Limb (tissue), 2 donors: Measurements from ENCODE around the gene OSCP1.

ENCODE experiments used
- DNase-seq, 2 donors: peaks; one replicate each; pipeline ENCODE4 v3.0.0-alpha.2; 2016; ENCODE audit errors: extremely low spot score in 2 of 2

Gene OSCP1

GRCh38 chr1:36402504-36402890 lies 47.8 kb downstream of the OSCP1 start:
- DNase-seq, result no peak

- DNase-seq, result no peak
These were observed 48.4 kb downstream of the OSCP1 start for GRCh38 chr1:36401602-36402503.

- peak in 1 of 2 donors; percentile 43 for DNase-seq
These were observed 49.2 kb downstream of the OSCP1 start for GRCh38 chr1:36400825-36401601.

- no peak for DNase-seq
These were observed 49.8 kb downstream of the OSCP1 start for GRCh38 chr1:36400514-36400824.

- no peak for DNase-seq
These were observed 51.8 kb downstream of the OSCP1 start for GRCh38 chr1:36398370-36398977.

GRCh38 chr1:36397378-36398230 lies 52.6 kb downstream of the OSCP1 start, which contains the start of gene LSM10:
Gene LSM10, minus strand, starts transcription at chr1:36397908. Its CDS starts 3,779 bp downstream, at chr1:36394129.
- DNase-seq, result peak; percentile 90 to 95

GRCh38 chr1:36397083-36397377 lies 53.2 kb downstream of the OSCP1 start:
- no peak for DNase-seq

- DNase-seq, result no peak
These were observed 53.9 kb downstream of the OSCP1 start for GRCh38 chr1:36396359-36396758.

GRCh38 chr1:36393686-36394085 lies 56.6 kb downstream of the OSCP1 start:
- no peak for DNase-seq

- DNase-seq, result no peak
These were observed 57.4 kb downstream of the OSCP1 start for GRCh38 chr1:36392836-36393235.

GRCh38 chr1:36391271-36391670 lies 59.0 kb downstream of the OSCP1 start:
- no peak for DNase-seq

GRCh38 chr1:36390411-36390810 lies 59.8 kb downstream of the OSCP1 start:
- DNase-seq, result no peak

- DNase-seq, result no peak
These were observed 60.3 kb downstream of the OSCP1 start for GRCh38 chr1:36389999-36390398.

GRCh38 chr1:36389261-36389660 lies 61.0 kb downstream of the OSCP1 start:
- no peak for DNase-seq

- no peak for DNase-seq
These were observed 62.9 kb downstream of the OSCP1 start for GRCh38 chr1:36387141-36387949.

- DNase-seq, result peak; percentile 73 to 80
These were observed 63.7 kb downstream of the OSCP1 start for GRCh38 chr1:36386265-36387140.

- peak; percentile 98 to 99 for DNase-seq
These were observed 64.6 kb downstream of the OSCP1 start, which contains the start of gene STK40 for GRCh38 chr1:36385410-36386264. Gene STK40, minus strand, starts transcription at chr1:36385924. Its CDS starts 24,592 bp downstream, at chr1:36361332.
